GM21367 (cell line): Measurements from ENCODE around the gene DAD1.

Source experiments
- ATAC-seq: cut with Tn5 transposase; IDR thresholded peaks from one replicate; pipeline ENCODE4 v1.9.1; 2021; ENCODE audit not compliant: unreplicated experiment

The DAD1 gene

GRCh38 chr14:22521449-22522239 is 67.4 kb downstream of the DAD1 start:
- no peak for ATAC-seq

GRCh38 chr14:22520796-22521195 is 68.2 kb downstream of the DAD1 start:
- no peak for ATAC-seq

DNA sequence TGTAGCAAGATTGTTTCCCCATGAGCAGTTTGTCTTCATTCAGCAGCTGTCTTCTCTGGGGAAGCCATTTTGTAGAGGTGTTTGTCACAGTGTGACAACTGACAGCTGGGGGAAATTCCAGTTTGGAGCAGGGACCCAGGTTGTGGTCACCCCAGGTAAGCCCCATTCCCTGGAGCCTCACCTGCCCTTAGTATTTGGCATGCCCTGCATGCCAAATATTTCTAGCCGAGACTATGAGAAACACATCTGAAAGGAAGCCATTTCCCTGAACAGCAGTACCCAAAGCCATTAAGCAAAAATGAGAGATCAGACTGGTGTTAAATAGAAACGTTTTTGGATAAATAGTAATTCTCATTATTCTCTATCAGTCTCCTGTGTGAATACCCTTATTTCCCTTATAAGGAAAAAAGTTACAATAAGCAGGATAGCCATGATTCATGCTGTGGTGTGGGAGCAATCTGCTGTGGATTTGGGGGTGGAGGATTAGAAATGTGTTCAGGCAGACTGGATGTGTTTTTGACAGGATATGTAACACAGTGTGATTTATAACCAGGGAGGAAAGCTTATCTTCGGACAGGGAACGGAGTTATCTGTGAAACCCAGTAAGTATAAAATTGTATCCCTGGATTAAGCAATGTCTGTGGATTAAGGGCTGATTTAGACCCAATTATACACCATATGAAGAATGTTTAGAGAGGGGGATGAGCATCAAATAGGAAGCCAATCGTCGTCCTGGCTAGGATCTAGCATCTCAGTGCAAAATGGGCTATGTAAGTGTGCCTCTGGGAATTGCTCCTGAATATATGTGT is 68.9 kb downstream of the DAD1 start:
- ATAC-seq: no peak

GRCh38 chr14:22518073-22518472 is 71.0 kb downstream of the DAD1 start:
- no peak for ATAC-seq

DNA sequence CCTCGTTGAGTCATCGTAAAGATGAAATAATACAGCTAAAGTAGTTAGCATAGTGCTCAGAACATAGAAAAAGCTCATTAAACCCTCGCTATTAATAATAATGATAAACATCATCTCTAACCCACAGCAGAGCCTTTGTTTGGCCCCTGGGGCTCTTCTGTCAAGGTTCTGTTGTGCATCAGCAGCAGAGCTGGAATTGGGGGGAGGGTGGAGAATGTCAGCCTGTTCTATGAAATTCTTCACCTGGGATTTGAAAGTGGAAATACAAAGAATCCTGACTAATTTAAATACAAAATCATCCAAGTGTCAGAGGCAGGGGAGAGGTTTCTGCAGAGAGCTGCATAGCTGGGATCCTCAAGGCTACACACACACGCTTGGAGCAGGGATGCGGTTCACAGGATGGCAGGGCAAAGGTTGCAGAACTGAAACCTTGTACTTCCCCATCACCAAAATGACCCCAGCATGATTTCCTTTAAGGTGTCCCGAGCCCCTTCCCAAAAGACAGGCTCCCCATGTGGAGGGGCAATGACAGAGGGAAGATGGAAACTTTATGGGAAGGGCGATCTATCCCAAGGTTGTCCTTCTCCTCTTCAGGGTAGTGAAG is 71.8 kb downstream of the DAD1 start:
- ATAC-seq: no peak

GRCh38 chr14:22515929-22516328 is 73.1 kb downstream of the DAD1 start:
- no peak for ATAC-seq
